NCI-H146 treated with DMSO at 0.1 percent for 48 hours (cell line): ENCODE results near the gene SLC18A2.
A peak's percentile ranks its signal among the peaks of the same experiment; 100 is the strongest.
"Not testable (repeated sequence)": the region's sequence is repeated elsewhere in the genome, so short reads cannot be mapped to it uniquely, and the experiment has no call there.

Experiments
- DNase-seq: peaks from one replicate; lab custom pipeline; 2025; ENCODE audit not compliant: unreplicated experiment; lab: John Stamatoyannopoulos, UW

Gene SLC18A2

GRCh38 chr10:117262291-117262902 lies 21.5 kb downstream of the SLC18A2 start:
- no peak for DNase-seq

- no peak for DNase-seq
Observed at GRCh38 chr10:117262903-117263293, 22.0 kb downstream of the SLC18A2 start.

DNA sequence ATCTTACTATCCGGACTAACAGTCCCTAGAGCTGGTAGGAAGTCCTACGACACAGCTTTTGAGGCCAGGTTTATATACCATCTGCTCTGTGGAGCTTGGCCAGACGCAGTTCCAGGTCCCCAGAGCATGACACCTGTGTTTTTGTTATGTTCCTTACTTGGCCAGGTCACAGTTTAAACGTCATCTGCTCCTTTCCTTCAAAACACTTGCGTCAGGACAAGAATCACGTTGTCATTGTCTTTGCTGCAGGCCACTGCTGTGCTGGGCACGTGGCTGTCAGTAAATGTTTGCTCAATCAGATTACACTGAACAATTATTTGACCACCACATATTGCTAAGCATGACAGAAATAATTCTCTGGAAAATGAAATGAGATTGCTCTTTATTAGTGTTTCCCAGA lies 23.9 kb downstream of the SLC18A2 start:
- peak; percentile 95 for DNase-seq

DNA sequence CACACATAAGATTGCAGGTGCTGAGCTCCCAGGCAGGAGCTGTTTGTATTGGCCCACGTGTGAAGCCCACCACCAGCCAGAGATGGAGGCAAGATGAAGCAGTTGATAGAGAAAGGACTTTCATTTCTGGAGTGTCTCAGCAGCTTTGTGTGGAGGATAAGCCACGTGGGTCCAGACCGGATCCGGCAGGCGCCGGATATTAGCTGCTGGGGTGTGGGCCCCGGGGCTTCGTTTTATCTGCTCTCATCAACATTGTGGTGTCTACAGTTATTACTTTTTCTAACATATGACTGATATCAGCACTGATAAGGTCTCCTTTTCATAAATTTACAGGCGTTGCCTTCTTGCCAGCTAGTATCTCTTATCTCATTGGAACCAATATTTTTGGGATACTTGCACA lies 25.5 kb downstream of the SLC18A2 start:
- no peak for DNase-seq

DNA sequence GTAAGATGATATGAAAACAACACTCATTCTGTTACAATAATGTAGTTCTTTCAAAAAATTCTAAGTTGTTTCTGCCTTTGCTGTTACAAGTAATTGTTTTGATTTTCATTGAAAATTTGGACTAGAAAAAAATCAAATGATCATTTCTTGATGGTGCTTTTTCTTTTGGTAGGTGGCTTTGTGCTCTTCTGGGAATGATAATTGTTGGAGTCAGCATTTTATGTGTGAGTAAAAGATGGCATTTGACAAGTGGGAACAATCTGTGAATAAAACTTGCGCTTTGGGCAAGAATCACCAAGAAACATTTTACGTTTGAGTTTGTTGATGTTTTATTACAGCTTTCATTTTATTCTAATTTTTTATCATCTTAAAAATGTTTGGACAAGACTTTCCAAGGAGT lies 25.9 kb downstream of the SLC18A2 start:
- DNase-seq = no peak

DNA sequence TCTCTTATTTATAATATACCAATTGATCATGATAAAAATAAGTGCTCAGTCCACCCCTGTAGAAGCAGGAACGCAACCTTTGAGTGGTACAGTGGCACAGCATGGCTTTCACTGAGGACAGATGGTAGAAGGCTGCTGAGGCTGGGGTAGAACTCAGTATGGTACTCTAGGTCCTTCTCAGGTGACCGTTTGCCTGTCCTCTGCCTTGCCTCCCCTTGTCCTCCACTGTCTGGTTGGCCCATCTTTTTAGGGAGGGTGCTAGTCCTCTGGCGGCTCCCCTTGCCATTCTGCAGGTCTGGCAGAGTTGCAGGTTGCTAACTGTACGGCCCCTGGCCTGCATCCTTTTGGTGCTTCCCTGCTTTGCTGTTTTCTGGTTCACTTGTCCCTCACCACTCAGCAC lies 27.3 kb downstream of the SLC18A2 start:
- DNase-seq = peak; percentile 9

DNA sequence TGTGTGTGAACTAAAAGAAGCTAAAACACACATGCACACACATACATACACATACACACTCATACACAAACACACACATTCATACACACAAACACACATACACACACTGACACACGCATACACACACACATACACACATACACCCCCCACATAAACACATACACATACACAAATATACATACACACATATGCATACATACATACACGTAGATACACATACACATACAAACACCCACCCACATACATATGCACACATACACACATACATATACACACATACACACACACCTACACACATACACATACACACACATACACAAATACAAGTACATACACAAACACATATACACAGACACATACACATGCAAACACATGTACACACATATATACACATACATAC lies 28.0 kb downstream of the SLC18A2 start:
- no peak for DNase-seq

GRCh38 chr10:117271427-117271826 lies 30.5 kb downstream of the SLC18A2 start:
- DNase-seq = no peak

DNA sequence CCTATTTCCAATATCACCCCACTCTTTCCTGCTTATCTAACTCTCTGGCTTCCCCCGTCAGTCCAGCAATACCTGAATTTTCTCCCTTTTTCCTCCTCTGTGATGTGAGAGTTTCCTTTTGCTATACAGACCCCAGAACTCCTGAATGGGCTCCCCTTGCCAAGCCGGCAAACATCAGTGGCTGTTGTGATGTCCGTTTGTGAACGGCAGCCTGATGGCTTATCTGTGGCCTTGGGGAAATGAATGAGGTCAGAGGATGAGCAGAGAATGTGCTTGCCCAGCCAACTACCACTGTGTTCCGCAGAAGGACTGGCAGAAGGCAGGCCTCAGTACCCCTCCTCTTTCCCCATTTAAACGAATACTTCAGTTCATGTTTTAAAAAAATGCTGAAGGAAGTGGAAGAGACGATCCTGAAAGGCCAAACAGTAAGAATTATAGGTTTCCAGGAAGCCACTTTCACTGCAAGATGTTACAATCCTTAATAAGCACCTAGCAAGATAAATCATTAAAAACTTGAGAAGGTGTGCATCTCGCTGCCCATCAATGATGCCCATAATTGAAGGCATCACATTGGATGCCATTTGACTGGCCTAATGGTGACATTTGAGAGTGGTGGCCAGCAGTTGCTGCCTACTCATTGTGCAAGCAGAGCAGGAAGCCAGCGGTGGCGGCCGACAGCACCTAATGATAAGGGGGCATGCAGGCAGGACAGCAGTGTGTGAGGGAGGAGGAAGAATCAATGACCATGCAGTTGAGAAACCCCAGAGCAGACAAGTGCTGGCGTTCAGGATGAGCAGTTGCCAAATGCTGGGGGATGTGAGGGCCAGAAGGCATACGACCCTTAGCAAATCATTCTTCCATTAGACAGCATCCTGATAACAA lies 31.5 kb downstream of the SLC18A2 start:
- DNase-seq = no peak

DNA sequence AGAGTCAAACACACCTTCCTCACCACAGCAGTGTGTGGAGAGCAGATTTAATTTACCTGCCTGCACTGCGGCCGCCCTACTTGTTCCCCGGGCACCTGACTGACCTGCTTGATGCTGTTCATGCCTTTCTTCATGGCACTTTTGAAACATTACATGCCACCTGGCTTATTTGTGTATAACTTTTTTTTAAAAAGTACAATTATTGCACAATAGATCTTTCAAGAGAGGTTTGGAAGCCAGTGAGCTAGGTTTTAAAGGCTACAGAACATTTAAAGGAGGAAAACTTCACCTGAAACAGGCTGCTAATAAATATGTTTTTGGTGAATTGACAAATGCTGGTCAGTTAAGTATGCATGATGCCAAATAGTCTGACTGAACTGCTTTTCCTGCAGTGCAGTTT lies 33.1 kb downstream of the SLC18A2 start:
- DNase-seq = no peak

GRCh38 chr10:117274509-117274908 lies 33.6 kb downstream of the SLC18A2 start:
- no peak for DNase-seq

DNA sequence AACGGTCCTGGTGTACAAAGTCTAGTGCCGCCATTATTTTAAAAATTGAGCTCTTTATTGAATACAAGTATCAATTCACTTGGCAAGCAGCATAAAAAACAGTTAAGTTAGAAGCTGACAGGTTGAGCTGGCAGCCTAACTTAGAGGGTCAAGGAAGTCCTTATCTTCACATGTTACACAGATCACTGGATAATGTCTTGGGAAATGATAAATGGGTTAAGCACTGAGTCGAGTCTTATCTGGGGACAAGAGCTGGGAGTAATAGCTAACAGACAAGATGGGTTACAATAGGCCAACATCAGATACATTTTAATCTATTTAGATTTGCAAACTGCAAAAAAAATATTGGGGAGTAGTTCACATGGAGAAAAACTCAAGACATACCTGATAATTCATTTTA lies 34.2 kb downstream of the SLC18A2 start:
- no peak for DNase-seq

GRCh38 chr10:117277675-117278074 lies 36.8 kb downstream of the SLC18A2 start:
- no peak for DNase-seq

- DNase-seq = no peak
Observed at GRCh38 chr10:117284716-117285494, 44.0 kb downstream of the SLC18A2 start.

GRCh38 chr10:117290872-117291271 lies 50.0 kb downstream of the SLC18A2 start:
- DNase-seq = not testable (repeated sequence)

- DNase-seq = no peak
Observed at GRCh38 chr10:117294039-117294645, 53.2 kb downstream of the SLC18A2 start.

DNA sequence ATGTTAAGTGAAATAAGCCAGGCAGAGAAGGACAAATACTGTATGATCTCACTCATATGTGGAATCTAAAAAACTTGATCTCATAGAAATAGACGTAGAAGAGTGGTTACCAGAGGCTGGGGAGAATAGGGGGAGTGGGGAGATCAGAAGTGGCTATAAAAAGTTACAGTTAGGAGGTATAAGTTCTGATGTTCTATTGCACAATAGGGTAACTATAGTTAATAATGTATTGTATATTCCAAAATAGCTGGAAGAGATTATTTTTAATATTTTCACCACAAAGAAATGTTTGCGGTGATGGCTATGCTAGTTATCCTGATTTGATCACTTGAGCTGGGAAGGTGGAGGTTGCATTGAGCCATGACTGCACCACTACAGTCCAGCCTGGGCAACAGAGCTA lies 53.8 kb downstream of the SLC18A2 start:
- DNase-seq = no peak

DNA sequence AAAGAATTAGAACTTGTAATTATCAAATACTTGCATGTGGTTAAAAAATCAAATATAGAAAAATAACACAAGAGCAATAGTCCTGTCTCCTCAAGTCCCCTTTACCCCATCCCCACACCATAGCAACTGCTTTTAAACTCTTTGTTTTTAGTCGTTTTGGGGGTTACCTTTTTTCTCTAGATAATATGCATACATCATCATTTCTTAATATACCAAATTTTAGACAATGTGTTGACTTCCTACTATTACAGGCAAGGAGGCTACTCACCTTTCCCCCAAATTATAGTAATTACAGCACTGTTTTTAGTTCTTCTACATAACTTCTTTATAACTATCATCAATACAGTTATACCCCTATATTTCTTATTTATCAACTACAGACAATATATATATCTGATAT lies 57.3 kb downstream of the SLC18A2 start:
- no peak for DNase-seq

- DNase-seq = no peak
Observed at GRCh38 chr10:117299435-117299834, 58.5 kb downstream of the SLC18A2 start.

DNA sequence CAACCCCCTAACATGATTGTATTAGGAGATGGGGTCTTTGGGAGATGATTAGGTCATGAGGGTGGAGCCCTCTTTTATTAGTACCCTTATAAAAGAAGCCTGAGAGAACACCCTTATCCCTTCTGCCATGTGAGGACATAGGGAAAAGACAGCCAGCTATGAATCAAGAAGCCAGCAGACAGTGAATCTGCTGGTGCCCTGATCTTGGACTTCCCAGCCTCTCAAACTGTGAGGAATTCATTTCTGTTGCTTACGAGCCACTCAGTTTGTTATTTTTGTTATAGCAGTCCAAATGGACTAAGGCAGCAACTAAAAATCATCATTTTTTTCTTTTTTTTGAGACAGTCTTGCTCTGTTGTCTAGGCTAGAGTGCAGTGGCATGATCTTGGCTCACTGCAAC lies 59.8 kb downstream of the SLC18A2 start:
- no peak for DNase-seq

GRCh38 chr10:117303451-117303850 lies 62.5 kb downstream of the SLC18A2 start:
- not testable (repeated sequence) for DNase-seq
